GM20000 (cell line): Measurements from ENCODE around the gene RNF26.

Source experiments
- DNase-seq: peaks from one replicate; pipeline ENCODE4 v3.0.0; 2012; ENCODE audit warnings: low spot score
- TF ChIP-seq, protein P1 (sequence below): IDR thresholded peaks from 2 replicates; pipeline ENCODE4 v1.5.1; 2012; ENCODE audit warnings: mild to moderate bottlenecking, control low read depth; ENCODE audit errors: extremely low read depth, missing control alignments

The RNF26 gene

DNA sequence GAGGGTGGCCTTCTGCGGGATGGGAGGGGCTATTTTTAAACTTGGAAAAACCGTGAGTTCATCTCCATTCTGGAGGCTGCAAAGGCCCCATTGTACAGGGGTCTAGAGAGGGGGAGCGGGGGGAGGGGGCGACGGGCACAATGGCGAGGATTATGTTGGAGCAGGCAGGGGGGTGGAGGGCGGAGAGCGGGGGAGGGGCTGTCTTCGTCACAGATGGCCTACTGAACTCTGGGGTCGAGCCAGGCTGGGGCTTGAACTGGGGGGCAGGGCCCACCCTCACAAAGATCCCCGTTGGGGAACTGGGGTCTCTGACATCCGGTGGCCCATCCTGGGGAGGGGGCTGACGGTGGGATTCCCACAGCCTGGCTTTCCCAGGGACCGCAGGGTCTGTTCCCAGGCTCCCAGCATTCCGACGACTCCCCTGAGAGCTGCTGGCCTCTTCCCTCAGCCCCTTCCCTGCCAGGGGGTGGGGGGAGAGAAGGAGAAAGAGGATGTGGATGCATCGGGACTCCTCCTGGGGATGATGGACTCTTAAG is 14.0 kb upstream of the RNF26 start:
- TF ChIP-seq, protein P1, sequence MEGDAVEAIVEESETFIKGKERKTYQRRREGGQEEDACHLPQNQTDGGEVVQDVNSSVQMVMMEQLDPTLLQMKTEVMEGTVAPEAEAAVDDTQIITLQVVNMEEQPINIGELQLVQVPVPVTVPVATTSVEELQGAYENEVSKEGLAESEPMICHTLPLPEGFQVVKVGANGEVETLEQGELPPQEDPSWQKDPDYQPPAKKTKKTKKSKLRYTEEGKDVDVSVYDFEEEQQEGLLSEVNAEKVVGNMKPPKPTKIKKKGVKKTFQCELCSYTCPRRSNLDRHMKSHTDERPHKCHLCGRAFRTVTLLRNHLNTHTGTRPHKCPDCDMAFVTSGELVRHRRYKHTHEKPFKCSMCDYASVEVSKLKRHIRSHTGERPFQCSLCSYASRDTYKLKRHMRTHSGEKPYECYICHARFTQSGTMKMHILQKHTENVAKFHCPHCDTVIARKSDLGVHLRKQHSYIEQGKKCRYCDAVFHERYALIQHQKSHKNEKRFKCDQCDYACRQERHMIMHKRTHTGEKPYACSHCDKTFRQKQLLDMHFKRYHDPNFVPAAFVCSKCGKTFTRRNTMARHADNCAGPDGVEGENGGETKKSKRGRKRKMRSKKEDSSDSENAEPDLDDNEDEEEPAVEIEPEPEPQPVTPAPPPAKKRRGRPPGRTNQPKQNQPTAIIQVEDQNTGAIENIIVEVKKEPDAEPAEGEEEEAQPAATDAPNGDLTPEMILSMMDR: no peak
- no peak for DNase-seq

DNA sequence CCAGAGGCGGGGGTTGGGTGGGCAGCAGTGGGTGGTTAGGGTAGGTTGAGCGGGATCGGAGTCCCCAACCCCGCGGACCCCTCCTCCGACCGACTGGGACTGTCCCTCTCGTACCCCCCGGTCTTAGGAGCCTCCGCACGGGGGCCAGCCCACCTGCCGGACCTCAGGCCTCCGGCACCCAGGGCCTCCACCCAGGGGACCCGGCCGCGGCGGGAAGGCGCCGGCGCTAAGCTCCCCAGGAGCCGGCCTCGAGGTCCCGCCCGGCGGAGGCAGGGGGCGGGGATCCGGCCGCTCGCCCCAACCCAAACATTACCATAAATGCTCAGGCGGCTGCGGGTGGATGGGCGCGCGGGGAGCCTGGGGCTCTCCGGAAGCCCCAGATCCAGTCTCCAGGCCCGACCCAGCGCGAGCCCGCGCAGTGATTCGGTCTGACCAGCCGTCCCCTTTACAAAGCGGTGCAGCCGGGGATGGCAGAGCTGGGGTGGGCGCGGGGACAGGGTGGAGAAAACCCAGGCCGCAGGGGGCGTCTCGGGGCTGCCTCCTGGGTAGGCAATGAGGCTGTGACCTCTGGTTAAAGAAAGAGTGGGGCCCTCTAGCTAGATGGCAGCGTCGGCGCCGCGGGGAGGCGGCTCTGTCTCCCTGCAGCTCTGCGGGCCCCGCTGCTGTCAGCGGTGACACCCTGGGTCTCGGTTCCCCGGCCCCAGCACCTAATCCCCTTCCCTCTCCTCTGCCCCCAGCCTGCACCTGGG is 13.4 kb upstream of the RNF26 start:
- TF ChIP-seq, protein P1: no peak
- DNase-seq: peak; percentile 88

DNA sequence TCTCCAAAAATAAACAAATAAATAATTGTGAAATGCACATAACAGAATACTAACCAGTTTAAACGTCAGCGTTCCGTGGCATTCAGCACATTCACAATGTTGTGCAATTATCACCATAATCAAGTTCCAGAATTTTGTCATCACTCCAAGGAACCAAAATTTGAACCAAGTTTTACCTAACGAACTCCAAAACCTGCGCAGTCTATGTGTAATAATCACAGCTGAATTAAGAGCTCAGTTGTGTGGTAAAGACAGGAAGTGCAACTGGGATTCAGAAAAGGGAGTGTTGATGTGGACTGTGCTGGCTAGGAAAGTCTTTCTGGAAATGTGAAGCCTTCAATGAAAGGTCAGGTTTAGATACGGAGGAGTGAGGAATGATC is 12.0 kb upstream of the RNF26 start:
- no peak for DNase-seq
- TF ChIP-seq, protein P1: no peak

DNA sequence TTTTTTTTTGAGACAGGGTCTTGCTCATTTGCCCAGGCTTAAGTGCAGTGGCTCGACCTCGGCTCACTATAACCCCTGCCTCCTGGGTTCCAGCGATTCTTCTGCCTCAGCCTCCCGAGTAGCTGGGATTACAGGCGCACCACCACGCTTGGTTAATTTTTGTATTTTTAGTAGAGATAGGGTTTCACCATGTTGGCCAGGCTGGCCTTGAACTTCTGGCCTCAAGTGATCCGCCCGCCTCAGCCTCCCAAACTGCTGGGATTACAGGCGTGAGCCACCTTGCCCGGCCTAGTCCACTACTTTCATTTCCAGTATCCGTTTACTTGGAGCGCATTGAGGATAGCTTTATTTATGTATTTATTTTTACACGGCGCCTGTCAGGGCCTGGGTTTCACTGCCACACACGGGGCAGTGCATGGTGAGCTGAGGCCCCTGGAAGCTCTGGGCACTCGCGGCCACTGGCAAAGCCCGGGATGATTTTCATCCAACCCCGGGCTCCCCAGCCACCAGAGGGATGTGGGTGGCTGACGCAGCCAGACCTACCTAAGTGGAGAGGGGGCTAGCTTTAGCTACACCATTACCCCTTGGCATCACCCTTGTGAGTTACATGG is 11.3 kb upstream of the RNF26 start:
- TF ChIP-seq, protein P1: no peak
- DNase-seq: no peak

DNA sequence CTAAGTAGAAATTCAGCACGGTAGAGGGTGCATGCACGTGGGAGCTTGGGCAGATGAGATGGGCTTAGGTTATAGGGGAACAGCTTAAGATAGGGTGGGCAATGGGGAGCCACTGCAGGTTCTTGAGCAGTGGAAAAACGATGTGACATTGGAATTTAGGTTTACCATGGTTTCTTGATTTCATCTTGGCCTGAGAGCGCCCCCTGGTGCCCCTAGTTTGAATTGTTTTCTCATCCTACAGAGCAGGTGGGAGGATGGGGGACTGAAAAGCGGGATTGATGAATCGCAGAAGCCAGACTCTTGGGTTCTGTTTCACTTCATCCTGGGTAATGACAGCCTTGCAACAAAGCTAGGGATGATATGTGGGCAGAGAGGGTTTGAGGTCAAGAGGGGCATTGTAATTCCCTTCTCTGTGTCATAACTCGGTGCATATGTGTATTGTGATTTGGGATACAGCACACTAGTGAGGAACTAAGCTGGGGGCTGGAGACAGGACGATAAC is 10.7 kb upstream of the RNF26 start:
- DNase-seq: peak; percentile 71
- TF ChIP-seq, protein P1: peak; percentile 59

DNA sequence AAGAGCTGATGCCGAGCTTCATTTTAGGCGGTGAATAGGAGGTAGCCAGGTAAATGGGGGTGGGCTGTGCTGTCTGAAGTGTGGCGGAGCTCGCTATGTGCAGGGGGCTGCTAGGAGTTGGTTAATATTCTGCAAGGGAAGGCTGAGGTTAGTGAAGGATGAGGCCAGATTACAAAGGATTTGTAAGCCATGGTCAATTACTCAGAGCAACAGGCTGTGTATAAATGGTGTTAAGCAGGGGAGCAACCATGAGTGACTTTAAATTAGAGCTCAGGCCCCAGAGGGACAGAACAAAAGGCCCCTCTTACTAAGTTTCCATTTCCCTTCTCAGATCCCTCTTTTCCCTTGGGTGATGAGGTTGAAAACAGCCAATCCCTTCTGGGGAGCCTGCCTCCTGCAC is 10.1 kb upstream of the RNF26 start:
- DNase-seq: no peak

More for the DNA sequence above, 10.1 kb upstream of the RNF26 start:
- TF ChIP-seq, protein P1: no peak
